DND-41 (cell line): ENCODE results near the gene MIPEP.

Source experiments
- ATAC-seq: fragments of 200-7000 bp; cut with Tn5 transposase; 3 replicates; pipeline ENCODE4 v1.9.1; 2021; ENCODE audit warnings: low read depth; ENCODE audit not compliant: insufficient read depth
- DNase-seq: peaks from one replicate; pipeline ENCODE4 v3.0.0-alpha.2; 2020
- H2AFZ ChIP-seq: 2 replicates; pipeline ENCODE4 v1.6.0; 2012; ENCODE audit warnings: low read depth, low read length
- H3K27ac ChIP-seq: 2 replicates; pipeline ENCODE4 v1.5.1; 2012; ENCODE audit warnings: low read length, inconsistent platforms
- H3K27me3 ChIP-seq: fragments of 200-600 bp; sonication (generic); 2 replicates; pipeline ENCODE4 v1.6.0; 2012; ENCODE audit warnings: low read length, mild to moderate bottlenecking, inconsistent platforms; ENCODE audit not compliant: insufficient read depth, poor library complexity
- H3K36me3 ChIP-seq: 2 replicates; pipeline ENCODE4 v1.5.1; 2012; ENCODE audit warnings: low read length, inconsistent platforms; ENCODE audit not compliant: insufficient read depth
- H3K4me1 ChIP-seq: 2 replicates; pipeline ENCODE4 v1.5.1; 2012; ENCODE audit warnings: mild to moderate bottlenecking, low read length; ENCODE audit not compliant: insufficient read depth
- H3K4me2 ChIP-seq: 2 replicates; pipeline ENCODE4 v1.6.0; 2012; ENCODE audit warnings: mild to moderate bottlenecking, moderate library complexity, low read length, inconsistent platforms; ENCODE audit not compliant: insufficient read depth
- H3K4me3 ChIP-seq, 2 experiments: fragments of 200-600 bp in 1 of 2; shearing (Covaris generic) in 1 of 2; 2 replicates each; pipeline ENCODE4 v1.5.1; 2012 to 2016; ENCODE audit warnings: inconsistent platforms in 2 of 2, low read length in 2 of 2, mild to moderate bottlenecking in 2 of 2, low read depth in 1 of 2, moderate library complexity in 1 of 2
- H3K79me2 ChIP-seq: 2 replicates; pipeline ENCODE4 v1.6.0; 2012; ENCODE audit warnings: low read length, inconsistent platforms; ENCODE audit not compliant: insufficient read depth
- H3K9ac ChIP-seq: 2 replicates; pipeline ENCODE4 v1.6.0; 2012; ENCODE audit warnings: low read depth, mild to moderate bottlenecking, inconsistent platforms, low read length, moderate library complexity
- H3K9me3 ChIP-seq: 2 replicates; pipeline ENCODE4 v1.5.1; 2012; ENCODE audit warnings: low read length, moderate library complexity, mild to moderate bottlenecking, inconsistent platforms; ENCODE audit not compliant: insufficient read depth, severe bottlenecking
- H4K20me1 ChIP-seq: 2 replicates; pipeline ENCODE4 v1.6.0; 2012; ENCODE audit warnings: low read length; ENCODE audit not compliant: insufficient read depth
- CTCF ChIP-seq: IDR thresholded peaks from 2 replicates; pipeline ENCODE4 v1.5.1; 2012; ENCODE audit warnings: borderline replicate concordance, low read length, moderate library complexity, mild to moderate bottlenecking; ENCODE audit not compliant: poor library complexity, severe bottlenecking; ENCODE audit errors: extremely low read depth
- EZH2 ChIP-seq: IDR thresholded peaks from 3 replicates; pipeline ENCODE4 v1.6.1; 2012; ENCODE audit warnings: borderline replicate concordance, low read depth, mild to moderate bottlenecking, moderate library complexity, low read length, inconsistent platforms; ENCODE audit not compliant: severe bottlenecking

The MIPEP gene

GRCh38 chr13:23848019-23848418, 41.2 kb downstream of the MIPEP start:
- peaks cover 6% of the 10 kb centered on the region for H3K4me1 ChIP-seq
- H3K9me3 ChIP-seq, result no peaks in the 10 kb centered on the region
- H4K20me1 ChIP-seq, result no peaks in the 10 kb centered on the region
- DNase-seq, result no peak
- H3K79me2 ChIP-seq, result no peaks in the 10 kb centered on the region
- no peaks in the 10 kb centered on the region for H3K36me3 ChIP-seq
- TF ChIP-seq CTCF (no peak), EZH2 (no peak)
- H2AFZ ChIP-seq, result no peak overlapping the region
- H3K27me3 ChIP-seq, result no peaks in the 10 kb centered on the region
- H3K27ac ChIP-seq, result no peak overlapping the region
- H3K4me2 ChIP-seq, result no peak overlapping the region
- no peak for ATAC-seq
- H3K4me3 ChIP-seq, result no peak overlapping the region
- H3K9ac ChIP-seq, result no peak overlapping the region

- H3K36me3 ChIP-seq, result no peaks in the 10 kb centered on the region
- no peaks in the 10 kb centered on the region for H3K9me3 ChIP-seq
- H2AFZ ChIP-seq, result no peak overlapping the region
- no peaks in the 10 kb centered on the region for H4K20me1 ChIP-seq
- no peak overlapping the region for H3K9ac ChIP-seq
- H3K4me2 ChIP-seq, result no peak overlapping the region
- no peaks in the 10 kb centered on the region for H3K79me2 ChIP-seq
- H3K27ac ChIP-seq, result no peak overlapping the region
- H3K4me1 ChIP-seq, result peaks cover 6% of the 10 kb centered on the region
- DNase-seq (no peak), ATAC-seq (no peak)
- no peaks in the 10 kb centered on the region for H3K27me3 ChIP-seq
- no peak for TF ChIP-seq CTCF
- TF ChIP-seq EZH2, result no peak
- H3K4me3 ChIP-seq, result no peak overlapping the region
These were observed 41.7 kb downstream of the MIPEP start for GRCh38 chr13:23847497-23847896.

GRCh38 chr13:23845105-23845725, 44.0 kb downstream of the MIPEP start:
- Histone ChIP-seq H3K9me3 (no peaks in the 10 kb centered on the region), H3K79me2 (no peaks in the 10 kb centered on the region), H3K4me3 (no peak overlapping the region), H3K4me1 (peaks cover 6% of the 10 kb centered on the region), H4K20me1 (no peaks in the 10 kb centered on the region), H3K27me3 (no peaks in the 10 kb centered on the region), H3K27ac (no peak overlapping the region), H2AFZ (no peak overlapping the region), H3K4me2 (no peak overlapping the region), H3K36me3 (no peaks in the 10 kb centered on the region), H3K9ac (no peak overlapping the region)
- DNase-seq (no peak), ATAC-seq (no peak)
- TF ChIP-seq EZH2, result no peak
- TF ChIP-seq CTCF, result no peak

GRCh38 chr13:23844132-23844531, 45.1 kb downstream of the MIPEP start:
- no peak overlapping the region for H2AFZ ChIP-seq
- H3K27me3 ChIP-seq, result no peaks in the 10 kb centered on the region
- no peak overlapping the region for H3K9ac ChIP-seq
- peak; percentile 81 for ATAC-seq
- H3K4me1 ChIP-seq, result peaks cover 6% of the 10 kb centered on the region
- no peaks in the 10 kb centered on the region for H3K9me3 ChIP-seq
- no peak overlapping the region for H3K4me2 ChIP-seq
- no peak overlapping the region for H3K27ac ChIP-seq
- no peaks in the 10 kb centered on the region for H3K79me2 ChIP-seq
- no peaks in the 10 kb centered on the region for H3K36me3 ChIP-seq
- peak; percentile 16 for DNase-seq
- no peaks in the 10 kb centered on the region for H4K20me1 ChIP-seq
- TF ChIP-seq CTCF (no peak), EZH2 (no peak)
- H3K4me3 ChIP-seq, result no peak overlapping the region
